Breast epithelium (tissue), 3 donors: ENCODE results near the gene KAT5.
"Not testable (repeated sequence)": the region's sequence is repeated elsewhere in the genome, so short reads cannot be mapped to it uniquely, and the experiment has no call there.

Source experiments
- POLR2A ChIP-seq: fragments of 450-650 bp; IDR thresholded peaks from one replicate; pipeline ENCODE4 v1.6.1; 2016; ENCODE audit warnings: antibody characterized with exemption, mild to moderate bottlenecking, moderate library complexity
- TF ChIP-seq, protein P1 (sequence below), 3 donors: fragments of 450-650 bp; IDR thresholded peaks; one replicate each; pipeline ENCODE4 v1.5.1; 2016 to 2017; ENCODE audit warnings: antibody characterized with exemption in 3 of 3, mild to moderate bottlenecking in 3 of 3, moderate library complexity in 3 of 3

DNA sequence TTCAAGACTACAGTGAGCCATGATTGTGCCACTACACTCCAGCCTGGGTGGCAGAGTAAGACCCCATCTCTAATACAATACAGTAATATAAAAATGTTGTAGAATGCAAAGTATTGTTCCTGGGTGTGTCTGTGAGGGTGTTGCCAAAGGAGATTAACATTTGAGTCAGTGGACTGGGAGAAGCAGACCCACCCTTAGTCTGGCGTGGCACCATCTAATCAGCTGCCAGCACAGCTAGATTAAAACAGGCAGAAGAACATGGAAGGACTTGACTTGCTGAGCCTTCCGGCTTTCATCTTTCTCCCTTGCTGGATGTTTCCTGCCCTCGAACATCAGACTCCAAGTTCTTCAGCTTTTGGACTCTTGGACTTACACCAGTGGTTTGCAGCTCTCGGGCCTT lies 23.1 kb downstream of the KAT5 start:
- TF ChIP-seq, protein P1, sequence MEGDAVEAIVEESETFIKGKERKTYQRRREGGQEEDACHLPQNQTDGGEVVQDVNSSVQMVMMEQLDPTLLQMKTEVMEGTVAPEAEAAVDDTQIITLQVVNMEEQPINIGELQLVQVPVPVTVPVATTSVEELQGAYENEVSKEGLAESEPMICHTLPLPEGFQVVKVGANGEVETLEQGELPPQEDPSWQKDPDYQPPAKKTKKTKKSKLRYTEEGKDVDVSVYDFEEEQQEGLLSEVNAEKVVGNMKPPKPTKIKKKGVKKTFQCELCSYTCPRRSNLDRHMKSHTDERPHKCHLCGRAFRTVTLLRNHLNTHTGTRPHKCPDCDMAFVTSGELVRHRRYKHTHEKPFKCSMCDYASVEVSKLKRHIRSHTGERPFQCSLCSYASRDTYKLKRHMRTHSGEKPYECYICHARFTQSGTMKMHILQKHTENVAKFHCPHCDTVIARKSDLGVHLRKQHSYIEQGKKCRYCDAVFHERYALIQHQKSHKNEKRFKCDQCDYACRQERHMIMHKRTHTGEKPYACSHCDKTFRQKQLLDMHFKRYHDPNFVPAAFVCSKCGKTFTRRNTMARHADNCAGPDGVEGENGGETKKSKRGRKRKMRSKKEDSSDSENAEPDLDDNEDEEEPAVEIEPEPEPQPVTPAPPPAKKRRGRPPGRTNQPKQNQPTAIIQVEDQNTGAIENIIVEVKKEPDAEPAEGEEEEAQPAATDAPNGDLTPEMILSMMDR (IDR thresholded peaks at IDR 0.05): not testable (repeated sequence)
- TF ChIP-seq POLR2A: not testable (repeated sequence)
